BLaER1 (cell line): ENCODE measurements around the gene EYA4.

Source experiments
- H3K27ac ChIP-seq: shearing (Covaris generic); formaldehyde crosslinking; 2 replicates; pipeline ENCODE4 v1.8.1; 2022
- H3K27me3 ChIP-seq: shearing (Covaris generic); formaldehyde crosslinking; 2 replicates; pipeline ENCODE4 v1.8.1; 2022
- H3K36me3 ChIP-seq: shearing (Covaris generic); formaldehyde crosslinking; 2 replicates; pipeline ENCODE4 v1.8.1; 2022
- H3K4me1 ChIP-seq: shearing (Covaris generic); formaldehyde crosslinking; 2 replicates; pipeline ENCODE4 v1.8.1; 2022
- H3K4me2 ChIP-seq: shearing (Covaris generic); formaldehyde crosslinking; 2 replicates; pipeline ENCODE4 v1.8.1; 2022
- H3K4me3 ChIP-seq: shearing (Covaris generic); formaldehyde crosslinking; 2 replicates; pipeline ENCODE4 v1.8.1; 2022
- H3K9ac ChIP-seq: shearing (Covaris generic); formaldehyde crosslinking; 2 replicates; pipeline ENCODE4 v1.8.1; 2022
- H3K9me3 ChIP-seq: shearing (Covaris generic); formaldehyde crosslinking; 2 replicates; pipeline ENCODE4 v1.8.1; 2022
- H4K20me1 ChIP-seq: shearing (Covaris generic); formaldehyde crosslinking; 2 replicates; pipeline ENCODE4 v1.8.1; 2022
- Cebpa-rat ChIP-seq: shearing (Covaris generic); IDR thresholded peaks from 2 replicates; pipeline ENCODE4 v1.8.1; 2022

The EYA4 gene

GRCh38 chr6:133214267-133214666, 26.9 kb upstream of the EYA4 start:
- Histone ChIP-seq H3K9me3 (peaks cover 8% of the 10 kb centered on the region), H3K36me3 (no peaks in the 10 kb centered on the region), H3K4me3 (no peak overlapping the region), H3K4me2 (no peak overlapping the region), H4K20me1 (no peaks in the 10 kb centered on the region), H3K9ac (no peak overlapping the region), H3K4me1 (no peaks in the 10 kb centered on the region), H3K27ac (no peak overlapping the region), H3K27me3 (no peaks in the 10 kb centered on the region)
- TF ChIP-seq Cebpa-rat: no peak

- no peak for TF ChIP-seq Cebpa-rat
- Histone ChIP-seq H3K27ac (no peak overlapping the region), H3K4me1 (no peaks in the 10 kb centered on the region), H3K4me3 (no peak overlapping the region), H3K9ac (no peak overlapping the region), H3K9me3 (no peaks in the 10 kb centered on the region), H3K27me3 (no peaks in the 10 kb centered on the region), H4K20me1 (no peaks in the 10 kb centered on the region), H3K4me2 (no peak overlapping the region), H3K36me3 (no peaks in the 10 kb centered on the region)
These were observed 22.3 kb upstream of the EYA4 start for GRCh38 chr6:133218852-133219251.

DNA sequence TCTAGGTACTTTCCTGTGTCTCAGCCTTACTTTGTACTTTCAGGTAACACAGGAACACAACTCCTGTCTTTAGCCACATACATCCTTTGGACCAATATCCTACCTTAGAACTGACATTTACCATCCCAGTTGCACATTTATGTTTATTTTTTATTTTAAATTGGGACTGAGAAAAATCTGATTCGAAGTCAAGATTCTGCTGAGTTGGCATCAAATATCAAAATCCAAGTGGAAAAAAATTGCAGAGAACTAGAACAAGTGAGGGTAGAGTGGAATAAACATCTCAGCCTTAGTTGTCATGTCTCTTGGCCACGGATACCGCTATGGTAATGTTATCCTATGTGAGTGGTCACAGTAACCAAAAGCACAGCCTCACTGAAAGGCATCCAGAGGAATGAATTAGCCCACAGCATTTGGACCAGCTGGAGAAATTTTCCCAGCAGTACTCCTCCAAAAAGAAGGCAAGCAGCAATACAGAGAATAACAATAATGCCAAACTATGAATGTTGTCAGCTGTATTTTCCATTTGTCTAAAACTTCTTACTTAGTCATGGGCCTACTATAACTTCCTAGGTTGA, 17.6 kb upstream of the EYA4 start:
- TF ChIP-seq Cebpa-rat: no peak
- Histone ChIP-seq H3K9ac (no peak overlapping the region), H4K20me1 (no peaks in the 10 kb centered on the region), H3K36me3 (no peaks in the 10 kb centered on the region), H3K27me3 (no peaks in the 10 kb centered on the region), H3K27ac (no peak overlapping the region), H3K9me3 (no peaks in the 10 kb centered on the region), H3K4me2 (no peak overlapping the region), H3K4me3 (no peak overlapping the region), H3K4me1 (no peaks in the 10 kb centered on the region)

DNA sequence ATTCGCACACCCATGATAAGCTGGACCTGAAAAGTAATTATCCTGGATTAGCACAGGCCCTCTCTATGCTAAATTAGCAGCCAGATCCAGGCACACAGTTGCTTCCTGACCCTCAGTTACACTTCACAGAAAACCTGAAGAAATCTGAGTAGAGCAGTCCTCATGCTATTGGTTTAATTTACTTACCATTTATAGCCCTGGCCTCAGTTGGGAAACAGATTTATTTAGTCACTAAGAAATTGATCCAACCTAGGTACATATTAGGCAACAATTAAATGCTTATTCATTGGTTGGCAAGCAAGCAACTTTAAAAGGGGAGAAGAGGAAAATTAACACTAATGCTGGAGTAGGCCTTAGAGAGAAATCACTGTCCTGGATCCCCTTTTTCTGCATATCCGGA, 15.6 kb upstream of the EYA4 start:
- Histone ChIP-seq H3K4me2 (no peak overlapping the region), H3K9me3 (no peaks in the 10 kb centered on the region), H3K4me3 (no peak overlapping the region), H3K27me3 (no peaks in the 10 kb centered on the region), H3K9ac (no peak overlapping the region), H3K36me3 (no peaks in the 10 kb centered on the region), H4K20me1 (no peaks in the 10 kb centered on the region), H3K4me1 (no peaks in the 10 kb centered on the region), H3K27ac (no peak overlapping the region)
- TF ChIP-seq Cebpa-rat: no peak

DNA sequence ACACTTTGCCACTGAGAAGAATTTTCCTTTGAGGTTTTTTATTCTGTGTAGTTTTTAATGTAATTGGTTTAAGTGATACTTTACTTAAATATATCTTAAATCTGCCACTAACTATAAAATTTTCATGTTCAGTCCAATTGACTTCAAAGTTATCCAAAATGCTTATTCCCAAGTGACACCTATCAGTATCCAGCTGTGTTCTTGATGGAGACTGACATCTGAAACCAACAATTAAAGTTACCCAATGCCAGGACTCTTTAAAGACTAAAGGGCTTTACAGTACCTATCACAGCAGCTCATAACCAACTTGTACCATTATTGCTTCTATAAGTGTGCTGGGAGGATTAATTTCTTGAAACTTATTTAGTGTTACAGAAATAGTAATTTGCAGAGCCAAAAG, 13.8 kb upstream of the EYA4 start:
- H3K36me3 ChIP-seq: no peaks in the 10 kb centered on the region
- H3K27me3 ChIP-seq: no peaks in the 10 kb centered on the region
- H3K4me2 ChIP-seq: no peak overlapping the region
- no peak for TF ChIP-seq Cebpa-rat
- no peak overlapping the region for H3K9ac ChIP-seq
- no peak overlapping the region for H3K27ac ChIP-seq
- no peak overlapping the region for H3K4me3 ChIP-seq
- H4K20me1 ChIP-seq: no peaks in the 10 kb centered on the region
- H3K9me3 ChIP-seq: peaks cover 1% of the 10 kb centered on the region; the same call in 1 of the 2 replicates
- H3K4me1 ChIP-seq: no peaks in the 10 kb centered on the region

DNA sequence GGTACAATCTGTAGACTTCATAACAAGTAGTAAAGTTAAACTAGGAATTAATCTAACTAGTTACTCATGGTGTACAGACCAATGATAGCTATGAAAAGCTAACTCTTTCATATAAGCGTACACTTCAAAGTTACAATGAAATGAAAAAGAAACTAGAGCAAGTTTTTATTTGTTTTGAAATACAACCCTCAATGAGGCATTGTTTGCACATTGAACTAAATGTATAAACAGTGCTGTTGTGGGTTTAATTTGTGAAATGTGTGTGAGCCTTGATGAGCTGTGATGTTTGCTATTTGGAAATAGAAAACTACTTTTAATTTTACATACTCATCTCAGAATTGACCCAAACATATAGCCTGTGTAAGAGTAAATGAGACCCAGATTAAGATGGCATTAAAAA, 11.1 kb upstream of the EYA4 start:
- Histone ChIP-seq H3K4me2 (no peak overlapping the region), H3K27ac (no peak overlapping the region), H3K36me3 (no peaks in the 10 kb centered on the region), H3K4me1 (no peaks in the 10 kb centered on the region), H3K9me3 (peaks cover 3% of the 10 kb centered on the region; the same call in 1 of the 2 replicates), H3K9ac (no peak overlapping the region), H3K27me3 (no peaks in the 10 kb centered on the region), H3K4me3 (no peak overlapping the region), H4K20me1 (no peaks in the 10 kb centered on the region)
- TF ChIP-seq Cebpa-rat: no peak

GRCh38 chr6:133235221-133235620, 5.9 kb upstream of the EYA4 start:
- Histone ChIP-seq H3K4me2 (no peak overlapping the region), H3K36me3 (no peaks in the 10 kb centered on the region), H3K4me1 (no peaks in the 10 kb centered on the region), H3K4me3 (no peak overlapping the region), H3K9ac (no peak overlapping the region), H3K27me3 (peaks cover 19% of the 10 kb centered on the region), H3K27ac (no peak overlapping the region), H3K9me3 (peaks cover 3% of the 10 kb centered on the region; the same call in 1 of the 2 replicates), H4K20me1 (peaks cover 5% of the 10 kb centered on the region; the same call in 1 of the 2 replicates)
- no peak for TF ChIP-seq Cebpa-rat

- H3K4me2 ChIP-seq: no peak overlapping the region
- H3K9ac ChIP-seq: no peak overlapping the region
- TF ChIP-seq Cebpa-rat: no peak
- H3K9me3 ChIP-seq: peaks cover 3% of the 10 kb centered on the region; the same call in 1 of the 2 replicates
- H3K27me3 ChIP-seq: peaks cover 36% of the 10 kb centered on the region
- H3K36me3 ChIP-seq: no peaks in the 10 kb centered on the region
- peaks cover 10% of the 10 kb centered on the region for H3K4me1 ChIP-seq
- no peak overlapping the region for H3K4me3 ChIP-seq
- peaks cover 15% of the 10 kb centered on the region for H4K20me1 ChIP-seq
- H3K27ac ChIP-seq: no peak overlapping the region
These were observed 4.2 kb upstream of the EYA4 start for GRCh38 chr6:133236932-133237331.

- Histone ChIP-seq H3K9me3 (no peaks in the 10 kb centered on the region), H3K4me1 (peaks cover 19% of the 10 kb centered on the region), H4K20me1 (peaks cover 51% of the 10 kb centered on the region), H3K4me3 (peak overlapping the region; percentile 61; the same call in 1 of the 2 replicates), H3K9ac (no peak overlapping the region), H3K27me3 (peaks cover 73% of the 10 kb centered on the region), H3K27ac (no peak overlapping the region), H3K4me2 (peak overlapping the region; percentile 92), H3K36me3 (no peaks in the 10 kb centered on the region)
- no peak for TF ChIP-seq Cebpa-rat
These were observed 559 bp upstream of the EYA4 start for GRCh38 chr6:133240511-133241085.

- TF ChIP-seq Cebpa-rat: no peak
- no peak overlapping the region for H3K27ac ChIP-seq
- H3K9ac ChIP-seq: no peak overlapping the region
- peak overlapping the region; percentile 61 for H3K4me3 ChIP-seq
- no peaks in the 10 kb centered on the region for H3K36me3 ChIP-seq
- peaks cover 19% of the 10 kb centered on the region for H3K4me1 ChIP-seq
- no peaks in the 10 kb centered on the region for H3K9me3 ChIP-seq
- peaks cover 55% of the 10 kb centered on the region for H4K20me1 ChIP-seq
- peak overlapping the region; percentile 92 for H3K4me2 ChIP-seq
- peaks cover 85% of the 10 kb centered on the region for H3K27me3 ChIP-seq
These were observed 912 bp downstream of the EYA4 start for GRCh38 chr6:133241901-133242636.
